ENCODE measurements around the gene FRMD3.
"Not testable (repeated sequence)": the region's sequence is repeated elsewhere in the genome, so short reads cannot be mapped to it uniquely, and the experiment has no call there.

The FRMD3 gene

DNA sequence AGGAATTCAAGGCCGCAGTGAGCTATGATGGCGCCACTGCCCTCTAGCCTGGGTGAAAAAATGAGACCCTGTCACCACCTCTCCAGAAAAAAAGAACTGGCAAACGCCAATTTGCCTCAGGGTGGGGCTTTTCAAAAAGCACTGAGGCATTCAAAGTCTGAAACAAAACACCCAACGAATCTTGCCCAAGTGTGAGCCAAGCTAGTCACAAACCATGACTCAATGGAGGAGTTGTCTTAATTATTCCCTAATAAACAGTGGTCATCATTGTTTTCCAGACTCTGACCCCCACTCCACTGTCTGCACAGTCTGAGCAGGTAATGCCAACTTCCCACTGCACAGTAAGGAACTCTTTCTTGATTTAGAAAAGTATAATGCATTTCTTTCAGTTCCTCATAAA is 16.8 kb downstream of the FRMD3 start:
- no peak for DNase-seq

DNA sequence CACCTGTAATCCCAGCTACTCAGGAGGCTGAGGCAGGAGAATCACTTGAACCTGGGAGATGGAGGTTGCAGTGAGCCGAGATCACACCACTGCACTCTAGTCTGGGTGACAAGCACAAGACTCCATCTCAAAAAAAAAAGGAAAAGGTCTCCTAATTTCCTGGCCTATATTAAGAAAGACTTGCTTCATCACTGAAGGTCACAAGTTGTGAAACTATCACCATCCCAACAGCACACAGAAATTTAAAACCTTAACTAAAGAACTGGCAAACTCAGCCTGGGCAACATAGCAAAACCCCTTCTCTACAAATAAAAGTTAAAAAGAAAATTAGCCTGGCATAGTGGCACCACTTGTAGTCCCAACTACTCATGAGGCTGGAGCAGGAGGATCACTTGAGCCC is 17.2 kb downstream of the FRMD3 start:
- DNase-seq: no peak

- DNase-seq: no peak
Observed at GRCh38 chr9:83520292-83520691, 17.9 kb downstream of the FRMD3 start.

DNA sequence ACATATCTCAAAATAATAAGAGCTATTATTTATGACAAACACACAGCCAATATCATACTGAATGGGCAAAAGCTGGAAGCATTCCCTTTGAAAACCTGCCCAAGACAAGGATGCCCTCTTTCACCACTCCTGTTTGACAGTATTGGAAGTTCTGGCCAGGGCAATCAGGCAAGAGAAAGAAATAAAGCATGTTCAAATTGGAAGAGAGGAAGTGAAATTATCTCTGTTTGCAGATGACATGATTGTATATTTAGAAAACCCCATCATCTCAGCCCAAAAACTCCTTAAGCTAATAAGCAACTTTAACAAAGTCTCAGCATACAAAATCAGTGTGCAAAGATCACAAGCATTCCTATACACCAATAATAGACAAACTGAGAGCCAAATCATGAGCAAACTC is 20.2 kb downstream of the FRMD3 start:
- DNase-seq: not testable (repeated sequence)

DNA sequence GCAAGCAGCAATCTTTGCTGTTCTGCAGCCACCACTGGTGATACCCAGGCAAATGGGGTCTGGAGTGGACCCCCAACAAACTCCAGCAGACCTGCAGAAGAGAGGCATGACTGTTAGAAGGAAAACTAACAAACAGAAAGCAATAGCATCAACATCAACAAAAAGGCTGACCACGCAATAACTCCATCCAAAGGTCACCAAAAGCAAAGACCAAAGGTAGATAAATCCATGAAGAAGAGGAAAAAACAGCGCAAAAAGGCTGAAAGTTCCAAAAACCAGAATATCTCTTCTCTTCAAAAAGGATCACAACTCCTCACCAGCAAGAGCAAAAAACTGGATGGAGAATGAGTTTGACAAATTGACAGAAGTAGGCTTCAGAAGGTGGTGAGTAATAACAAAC is 23.4 kb downstream of the FRMD3 start:
- no peak for DNase-seq

DNA sequence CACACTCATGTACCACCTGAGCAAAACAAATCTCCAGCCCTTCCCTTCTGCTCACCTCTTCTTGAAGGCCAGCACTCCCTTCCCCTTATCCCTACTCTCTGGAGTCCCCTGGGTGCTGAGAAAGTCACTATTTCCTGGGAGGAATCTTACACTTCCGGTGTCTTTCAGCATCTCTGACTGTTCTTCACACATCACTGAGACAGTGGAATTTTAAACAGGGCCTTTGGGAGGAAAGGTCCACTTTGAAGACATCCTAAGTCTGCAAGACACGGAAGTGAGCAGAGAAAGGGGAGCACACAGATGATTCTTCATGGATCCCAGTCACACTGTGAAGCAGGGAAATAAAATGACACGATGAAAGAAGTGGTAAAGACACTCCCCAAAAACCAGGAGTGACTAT is 25.6 kb downstream of the FRMD3 start:
- no peak for DNase-seq

- DNase-seq: no peak
Observed at GRCh38 chr9:83511051-83511450, 27.1 kb downstream of the FRMD3 start.

DNA sequence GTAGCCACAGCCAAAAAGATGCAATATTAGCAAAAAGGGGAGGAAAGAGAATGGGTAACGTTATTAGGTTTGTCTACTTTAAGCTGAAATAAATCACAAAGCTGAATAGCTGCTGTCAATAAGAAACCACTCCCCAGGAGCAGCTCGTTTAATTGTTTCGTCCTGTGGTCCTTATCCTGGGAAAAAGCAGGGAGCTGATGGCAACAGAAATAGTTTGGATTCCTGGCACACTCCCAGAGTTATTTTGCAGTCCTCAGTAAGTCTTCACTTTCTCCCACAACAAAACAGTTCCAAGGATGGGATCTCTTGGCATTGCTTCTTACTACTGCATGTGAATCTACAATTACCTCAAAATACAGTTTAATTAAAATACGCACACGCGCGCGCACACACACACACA is 28.8 kb downstream of the FRMD3 start:
- no peak for DNase-seq

DNA sequence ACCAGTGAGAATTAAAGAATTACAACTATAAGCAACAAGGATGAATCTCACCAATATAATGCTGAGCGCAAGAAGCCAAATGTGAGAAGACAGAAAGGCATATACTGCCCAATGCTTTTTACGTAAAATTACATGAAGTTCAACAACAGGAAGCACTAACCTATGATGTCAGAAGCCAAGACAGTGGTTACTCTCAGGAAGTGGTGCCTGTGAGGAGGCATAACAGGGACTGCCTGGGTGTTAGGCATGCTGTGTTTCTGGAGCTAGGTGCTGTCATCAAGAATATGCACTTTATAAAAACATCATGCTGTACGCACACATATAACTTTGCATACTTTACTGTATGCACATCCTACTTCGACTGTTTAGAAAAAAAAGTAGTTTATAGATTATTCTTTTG is 30.1 kb downstream of the FRMD3 start:
- no peak for DNase-seq

GRCh38 chr9:83505282-83505681 is 32.9 kb downstream of the FRMD3 start:
- no peak for DNase-seq

DNA sequence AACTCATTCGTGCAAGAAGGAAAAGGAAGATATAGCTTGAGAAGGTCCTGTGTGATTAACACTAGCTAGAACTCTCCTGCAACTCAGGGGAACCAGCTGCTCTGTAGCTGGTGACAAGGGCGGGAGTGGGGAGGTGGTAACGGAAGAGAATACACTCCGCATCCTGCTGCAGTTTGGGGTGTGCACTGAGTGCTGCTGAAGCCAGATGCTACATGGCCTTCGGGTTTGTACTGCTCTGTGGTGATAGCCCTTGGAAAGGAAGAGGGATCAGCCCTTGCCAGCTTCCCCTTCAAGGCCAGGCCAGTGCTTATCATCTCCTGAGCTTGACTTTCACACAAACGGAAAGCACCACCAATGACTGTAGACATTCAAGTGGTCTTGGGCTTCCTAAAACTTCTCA is 34.3 kb downstream of the FRMD3 start:
- no peak for DNase-seq

- DNase-seq: no peak
Observed at GRCh38 chr9:83501565-83501964, 36.6 kb downstream of the FRMD3 start.

DNA sequence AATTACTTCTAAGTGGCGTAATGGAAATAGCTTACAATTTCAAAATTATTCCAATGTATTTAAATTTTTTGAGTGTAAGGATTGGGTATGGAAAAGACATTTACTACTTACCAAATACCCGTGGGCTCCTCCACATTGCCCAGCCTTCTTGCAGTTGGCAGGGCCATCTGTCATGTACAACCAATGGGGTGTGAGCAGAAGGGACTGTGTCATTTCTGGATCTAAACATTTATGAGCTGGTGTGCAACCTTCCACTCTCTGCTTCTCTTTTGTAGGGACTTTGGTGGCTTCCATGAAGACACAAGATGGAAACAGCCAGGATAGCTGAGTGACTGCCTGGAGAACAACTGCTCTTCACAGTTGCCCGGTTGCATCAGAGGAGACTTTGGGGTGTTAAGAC is 40.8 kb downstream of the FRMD3 start:
- DNase-seq: no peak

GRCh38 chr9:83491995-83492394 is 46.2 kb downstream of the FRMD3 start:
- no peak for DNase-seq

- no peak for DNase-seq
Observed at GRCh38 chr9:83491413-83491812, 46.8 kb downstream of the FRMD3 start.

- DNase-seq: no peak
Observed at GRCh38 chr9:83489961-83490360, 48.2 kb downstream of the FRMD3 start.

DNA sequence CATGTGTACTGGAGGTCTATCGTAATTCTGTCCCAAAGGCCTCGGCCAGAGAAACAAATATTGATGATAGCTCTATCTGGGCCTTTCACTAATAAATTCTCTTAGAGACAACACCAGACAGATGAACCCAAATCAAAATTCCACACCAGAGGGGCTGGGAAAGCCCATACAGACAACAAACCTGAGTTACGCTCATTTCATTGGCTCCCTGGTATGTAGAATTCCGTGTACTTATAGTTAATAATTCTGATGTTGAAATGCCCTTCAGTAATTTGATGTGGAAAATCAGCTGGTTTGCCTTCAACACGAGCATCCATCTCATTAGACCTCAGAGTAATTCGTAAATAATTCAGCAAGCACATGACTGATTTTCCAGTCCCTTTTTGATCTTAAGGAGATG is 53.2 kb downstream of the FRMD3 start:
- no peak for DNase-seq

DNA sequence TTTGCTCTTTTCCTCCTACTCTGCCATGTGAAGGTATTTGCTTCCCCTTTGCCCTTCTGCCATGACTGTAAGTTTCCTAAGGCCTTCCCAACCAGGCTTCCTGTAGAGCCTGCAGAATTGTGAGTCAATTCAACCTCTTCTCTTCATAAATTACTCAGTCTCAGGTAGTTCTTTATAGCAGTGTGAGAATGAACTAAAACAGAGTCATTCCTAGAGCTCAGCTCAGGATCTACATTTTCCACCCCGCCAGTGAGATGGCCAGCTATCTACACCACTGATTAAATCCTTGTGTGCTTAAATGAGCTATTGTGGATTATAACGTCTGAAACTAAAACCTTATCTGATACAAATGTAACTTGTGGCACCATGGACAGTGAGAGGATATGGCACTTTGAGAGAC is 55.0 kb downstream of the FRMD3 start:
- DNase-seq: no peak

DNA sequence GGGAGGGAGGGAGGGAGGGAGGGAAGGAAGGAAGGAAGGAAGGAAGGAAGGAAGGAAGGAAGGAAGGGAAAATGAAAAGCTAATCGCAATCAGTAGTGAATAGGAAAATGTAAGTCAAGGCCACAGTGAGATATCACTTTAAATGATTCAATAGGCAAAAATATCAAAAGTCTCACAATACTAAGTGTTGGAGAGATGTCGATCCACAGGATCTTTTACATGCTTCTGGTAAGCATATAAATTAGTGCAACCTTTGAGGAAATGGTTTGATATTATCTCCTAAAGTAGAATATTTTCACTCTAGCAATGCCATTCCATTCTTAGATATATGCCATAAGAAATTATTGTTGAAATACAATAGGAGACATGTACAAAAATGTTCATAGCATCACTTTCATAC is 58.4 kb downstream of the FRMD3 start:
- DNase-seq: no peak

DNA sequence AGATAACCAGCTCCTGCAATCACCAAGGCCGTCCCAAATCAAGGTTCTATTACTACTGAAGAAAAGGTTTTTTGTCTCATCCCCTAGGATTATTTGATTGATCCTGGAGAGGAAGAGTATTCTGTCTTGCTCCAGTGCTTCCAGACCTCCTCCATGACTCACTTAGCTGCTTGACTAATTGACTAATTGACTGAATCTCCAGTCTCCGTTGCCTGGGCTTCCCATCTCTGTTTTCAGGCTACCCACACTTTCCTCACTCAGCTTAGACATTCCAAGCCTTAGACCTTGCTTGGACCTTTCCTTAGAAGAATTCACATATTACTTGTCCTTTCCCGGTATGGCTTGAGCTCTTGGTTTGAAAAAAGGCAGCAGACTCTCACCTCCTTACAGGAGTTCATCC is 60.6 kb downstream of the FRMD3 start:
- DNase-seq: no peak

GRCh38 chr9:83477120-83477519 is 61.1 kb downstream of the FRMD3 start:
- DNase-seq: no peak

DNA sequence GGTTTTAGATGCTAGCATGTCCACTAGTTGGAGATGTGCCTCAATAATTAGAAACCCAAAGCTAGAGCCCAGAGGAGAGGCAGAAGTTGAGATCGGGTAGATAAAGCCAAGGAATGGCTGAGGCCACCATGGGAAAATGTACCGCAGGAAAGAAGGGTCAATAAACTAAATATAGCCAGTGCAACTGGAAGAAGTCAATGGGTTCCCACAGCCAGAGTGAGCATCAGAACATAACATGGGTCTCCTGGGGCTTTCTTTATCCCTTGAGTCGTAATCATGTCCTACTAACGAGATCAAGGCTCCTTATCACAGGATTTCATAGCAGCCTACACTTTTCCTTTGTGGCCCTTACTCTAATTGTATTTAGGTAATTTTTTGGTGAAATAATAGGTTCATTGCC is 61.7 kb downstream of the FRMD3 start:
- DNase-seq: no peak

DNA sequence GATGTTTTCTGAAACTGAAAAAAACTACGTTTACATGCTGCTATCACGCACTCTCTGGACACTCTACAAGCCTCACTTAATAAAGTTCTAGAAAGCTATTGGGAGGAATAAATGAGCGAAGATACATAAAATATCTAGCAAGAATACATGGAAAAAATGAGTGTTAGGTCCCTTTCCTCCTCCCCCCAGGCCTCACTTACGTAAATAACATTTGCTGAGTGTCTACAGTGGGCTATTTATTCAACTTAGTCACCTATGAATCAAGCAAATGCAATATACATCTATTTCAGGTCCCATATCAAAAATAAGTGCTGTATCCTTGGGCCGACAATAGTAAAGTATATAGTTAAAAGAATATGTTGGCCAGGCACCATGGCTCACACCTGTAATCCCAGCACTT is 62.5 kb downstream of the FRMD3 start:
- no peak for DNase-seq

- DNase-seq: no peak
Observed at GRCh38 chr9:83474631-83475030, 63.6 kb downstream of the FRMD3 start.

GRCh38 chr9:83473488-83473971 is 64.7 kb downstream of the FRMD3 start:
- DNase-seq: no peak

GRCh38 chr9:83472764-83473163 is 65.4 kb downstream of the FRMD3 start:
- DNase-seq: no peak

Measured in stimulated activated CD4-positive, alpha-beta T cell treated with anti-CD3 and anti-CD28 coated beads, Interleukin-4, amount 100 ng/mL, for 4 hours (primary cell).